ENCODE results near the gene KCNK1. TPM values are rescaled to one million over a fixed set of nuclear protein-coding genes. Genes with fewer than 3 reads are reported as not detected.

KCNK1 gene
- 1 to 10 TPM; 3.2 to 6.3 TPM for total RNA-seq
- long read RNA-seq, donor 1, partial matches to known transcripts = 0 of 2 reads
- long read RNA-seq, donor 1, other reads (novel, unspliced or antisense) = 2 of 2 reads
- long read RNA-seq, donor 2, transcript KCNK1-202 (3 exons, 2,161 nt) = major isoform, 12 of 12 reads
- long read RNA-seq, donor 2, partial matches to known transcripts = 0 of 12 reads
- long read RNA-seq, donor 2, other reads (novel, unspliced or antisense) = 0 of 12 reads

DNA sequence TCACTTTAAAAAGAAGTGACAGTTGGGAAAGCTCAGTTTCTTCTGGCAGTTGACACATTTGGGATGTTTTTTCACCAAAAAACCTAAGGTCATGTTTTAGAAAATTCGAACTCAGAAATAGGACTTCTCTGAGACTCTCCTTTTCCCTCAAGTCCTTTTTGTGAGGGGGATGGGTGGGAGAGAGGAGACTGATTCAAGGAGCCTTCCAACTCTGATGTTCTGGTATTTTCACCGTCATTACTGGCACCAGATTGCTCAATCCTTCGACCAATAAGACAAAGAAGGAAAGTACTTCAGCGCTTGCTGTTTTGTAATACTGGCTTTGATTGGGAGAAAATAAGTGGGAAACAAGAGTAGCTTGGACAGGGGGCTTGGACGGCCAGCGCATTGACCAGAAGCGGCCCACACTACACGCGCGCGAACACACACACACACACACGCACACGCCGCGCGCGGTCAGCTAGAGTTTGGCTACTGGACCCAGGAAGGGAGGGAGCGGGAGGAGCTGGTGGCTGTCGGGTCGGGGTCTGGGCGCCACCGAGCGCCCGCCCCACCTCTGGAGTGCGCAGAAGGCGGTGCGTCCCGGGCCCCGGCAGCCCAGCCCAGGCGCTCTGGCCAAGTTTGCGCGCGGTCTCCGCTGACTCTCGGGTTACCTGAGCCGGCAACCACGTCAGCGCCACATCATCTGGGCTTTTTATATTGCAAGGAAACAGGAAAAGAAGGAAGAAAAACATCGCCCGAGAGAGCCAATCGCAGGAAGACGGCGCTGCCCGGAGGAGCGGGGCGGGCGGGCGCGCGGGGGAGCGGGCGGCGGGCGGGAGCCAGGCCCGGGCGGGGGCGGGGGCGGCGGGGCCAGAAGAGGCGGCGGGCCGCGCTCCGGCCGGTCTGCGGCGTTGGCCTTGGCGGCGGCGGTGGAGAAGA lies at the start of gene KCNK1:
Gene KCNK1 (plus strand): TSS at position 855 of the 921 bp plus-strand sequence. CDS start 66 bp downstream, at position 921.
- peak; percentile 87 for DNase-seq (ENCODE audit: low spot score)
- intact Hi-C loops (cut with DNase I) = loop anchor here in 1 of 2 donors (10.0 kb wide), 1 partner anchor 181 kb away; no protein-coding TSS in a partner anchor

- no peak for DNase-seq (ENCODE audit: low spot score)
- intact Hi-C loops (cut with DNase I) = no loop called here
Observed at GRCh38 chr1:233565313-233565712, 48.6 kb upstream of the KCNK1 start.

GRCh38 chr1:233566886-233567285 lies 47.0 kb upstream of the KCNK1 start:
- no peak for DNase-seq (ENCODE audit: low spot score)
- intact Hi-C loops (cut with DNase I) = no loop called here

DNA sequence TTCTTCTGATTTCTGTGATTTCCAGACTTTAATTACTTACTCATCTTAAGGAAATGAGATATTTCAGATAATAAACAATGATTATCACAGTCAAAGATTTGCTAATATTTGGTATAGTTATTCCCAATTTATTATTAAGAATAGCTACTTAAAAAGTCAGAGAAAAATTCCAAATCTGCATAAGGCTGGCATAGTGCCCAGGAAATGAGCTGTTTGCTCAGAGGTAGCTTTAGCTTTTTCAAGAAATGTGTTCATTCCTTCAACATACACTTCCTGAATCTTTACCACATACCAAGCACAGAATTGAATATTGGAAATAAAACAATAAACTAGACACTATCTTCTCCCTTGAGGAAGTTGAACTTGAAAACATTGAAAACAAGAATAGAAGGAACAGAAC lies 44.3 kb upstream of the KCNK1 start:
- DNase-seq (ENCODE audit: low spot score) = no peak
- intact Hi-C loops (cut with DNase I) = no loop called here

DNA sequence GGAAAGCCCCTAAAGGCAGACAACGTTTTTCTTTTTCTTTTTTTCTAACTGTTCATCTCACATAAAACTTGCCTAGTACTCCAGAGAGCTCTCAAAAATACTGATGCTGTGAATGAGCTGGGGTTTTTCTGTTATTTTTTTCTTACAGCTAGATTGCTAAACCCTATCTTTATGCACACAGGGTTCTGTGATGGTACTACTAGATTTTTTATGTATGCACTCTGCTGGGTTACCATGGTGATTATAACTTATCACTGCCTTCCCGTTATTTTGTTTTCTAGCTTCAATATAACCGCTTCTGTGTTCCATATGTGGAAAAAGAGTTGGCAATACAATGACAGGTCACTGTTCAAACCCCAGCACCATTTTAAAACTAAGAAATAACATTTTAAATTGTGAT lies 43.7 kb upstream of the KCNK1 start:
- no peak for DNase-seq (ENCODE audit: low spot score)
- intact Hi-C loops (cut with DNase I) = no loop called here

- intact Hi-C loops (cut with DNase I) = no loop called here
- no peak for DNase-seq (ENCODE audit: low spot score)
Observed at GRCh38 chr1:233570706-233571105, 43.2 kb upstream of the KCNK1 start.

GRCh38 chr1:233572896-233573295 lies 41.0 kb upstream of the KCNK1 start:
- intact Hi-C loops (cut with DNase I) = no loop called here
- no peak for DNase-seq (ENCODE audit: low spot score)

- no peak for DNase-seq (ENCODE audit: low spot score)
- intact Hi-C loops (cut with DNase I) = no loop called here
Observed at GRCh38 chr1:233575450-233575849, 38.5 kb upstream of the KCNK1 start.

- intact Hi-C loops (cut with DNase I) = no loop called here
- no peak for DNase-seq (ENCODE audit: low spot score)
Observed at GRCh38 chr1:233582439-233582838, 31.5 kb upstream of the KCNK1 start.

GRCh38 chr1:233584376-233584775 lies 29.5 kb upstream of the KCNK1 start:
- intact Hi-C loops (cut with DNase I) = no loop called here
- no peak for DNase-seq (ENCODE audit: low spot score)

- no peak for DNase-seq (ENCODE audit: low spot score)
- intact Hi-C loops (cut with DNase I) = no loop called here
Observed at GRCh38 chr1:233584931-233585330, 29.0 kb upstream of the KCNK1 start.

- DNase-seq (ENCODE audit: low spot score) = no peak
- intact Hi-C loops (cut with DNase I) = no loop called here
Observed at GRCh38 chr1:233586301-233586700, 27.6 kb upstream of the KCNK1 start.

- no peak for DNase-seq (ENCODE audit: low spot score)
- intact Hi-C loops (cut with DNase I) = no loop called here
Observed at GRCh38 chr1:233587196-233587595, 26.7 kb upstream of the KCNK1 start.

GRCh38 chr1:233587958-233588799 lies 25.7 kb upstream of the KCNK1 start:
- intact Hi-C loops (cut with DNase I) = no loop called here
- no peak for DNase-seq (ENCODE audit: low spot score)

GRCh38 chr1:233597489-233597901 lies 16.4 kb upstream of the KCNK1 start:
- intact Hi-C loops (cut with DNase I) = no loop called here

GRCh38 chr1:233598891-233599541 lies 14.9 kb upstream of the KCNK1 start:
- DNase-seq (ENCODE audit: low spot score) = no peak
- intact Hi-C loops (cut with DNase I) = no loop called here

More at GRCh38 chr1:233597489-233597901, 16.4 kb upstream of the KCNK1 start:
- DNase-seq (ENCODE audit: low spot score) = no peak

- no peak for DNase-seq (ENCODE audit: low spot score)
- intact Hi-C loops (cut with DNase I) = no loop called here
Observed at GRCh38 chr1:233599542-233600073, 14.3 kb upstream of the KCNK1 start.

DNA sequence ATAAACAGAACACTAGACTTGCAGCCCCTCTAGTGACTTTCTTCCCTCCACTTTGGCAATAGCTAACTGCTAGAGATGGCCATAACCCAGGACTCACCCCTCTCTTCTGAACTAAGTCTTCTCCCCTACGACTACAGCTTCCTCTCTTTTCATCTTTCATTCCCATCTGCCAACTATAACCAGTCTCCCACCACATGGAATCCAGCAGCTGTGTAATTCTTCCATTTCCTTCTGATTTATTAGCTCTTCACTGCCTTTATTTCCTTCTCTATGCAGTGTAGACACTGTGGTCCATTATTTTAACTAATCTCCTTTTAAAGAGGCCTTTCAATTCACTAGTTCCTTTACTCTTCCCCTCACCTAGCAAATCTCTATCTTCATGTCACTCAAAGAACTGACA lies 13.4 kb upstream of the KCNK1 start:
- intact Hi-C loops (cut with DNase I) = no loop called here
- DNase-seq (ENCODE audit: low spot score) = no peak

DNA sequence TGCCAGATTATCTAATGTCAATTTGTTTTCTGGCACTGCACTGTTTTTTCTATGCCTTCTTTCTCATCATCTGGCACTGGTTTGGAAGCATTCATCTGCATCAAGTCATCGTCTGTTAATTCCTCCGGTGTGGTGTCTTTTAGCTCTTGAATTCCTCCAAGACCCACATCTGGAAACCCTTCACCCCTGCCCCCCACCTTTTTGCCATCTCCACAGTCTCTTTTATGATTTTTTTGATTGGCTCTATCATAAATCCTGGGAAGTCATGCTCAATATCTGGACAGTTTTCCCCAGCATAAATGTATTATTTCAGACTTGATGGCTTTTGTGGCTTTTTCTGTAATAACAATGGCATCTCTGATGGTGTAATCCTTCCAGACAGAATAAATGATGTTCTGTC lies 10.4 kb upstream of the KCNK1 start:
- intact Hi-C loops (cut with DNase I) = no loop called here
- no peak for DNase-seq (ENCODE audit: low spot score)

Data from posterior vena cava (tissue), 2 donors.